Mammary epithelial cell (primary cell): ENCODE results near the gene RGS19.

ENCODE experiments used
- EZH2 ChIP-seq: IDR thresholded peaks from 2 replicates; pipeline ENCODE4 v1.6.1; 2012; ENCODE audit warnings: low read length, inconsistent platforms, borderline replicate concordance
- TF ChIP-seq, protein P1 (sequence below), 2 donors: IDR thresholded peaks in 1 of 2; conservative IDR thresholded peaks in 1 of 2; 2 replicates each; pipeline ENCODE4 v1.5.1; 2011 to 2012; ENCODE audit warnings: inconsistent platforms in 2 of 2, low read length in 2 of 2, mild to moderate bottlenecking in 2 of 2, control low read depth in 1 of 2, low read depth in 1 of 2; ENCODE audit not compliant: insufficient read depth in 1 of 2; ENCODE audit errors: extremely low read depth in 1 of 2

DNA sequence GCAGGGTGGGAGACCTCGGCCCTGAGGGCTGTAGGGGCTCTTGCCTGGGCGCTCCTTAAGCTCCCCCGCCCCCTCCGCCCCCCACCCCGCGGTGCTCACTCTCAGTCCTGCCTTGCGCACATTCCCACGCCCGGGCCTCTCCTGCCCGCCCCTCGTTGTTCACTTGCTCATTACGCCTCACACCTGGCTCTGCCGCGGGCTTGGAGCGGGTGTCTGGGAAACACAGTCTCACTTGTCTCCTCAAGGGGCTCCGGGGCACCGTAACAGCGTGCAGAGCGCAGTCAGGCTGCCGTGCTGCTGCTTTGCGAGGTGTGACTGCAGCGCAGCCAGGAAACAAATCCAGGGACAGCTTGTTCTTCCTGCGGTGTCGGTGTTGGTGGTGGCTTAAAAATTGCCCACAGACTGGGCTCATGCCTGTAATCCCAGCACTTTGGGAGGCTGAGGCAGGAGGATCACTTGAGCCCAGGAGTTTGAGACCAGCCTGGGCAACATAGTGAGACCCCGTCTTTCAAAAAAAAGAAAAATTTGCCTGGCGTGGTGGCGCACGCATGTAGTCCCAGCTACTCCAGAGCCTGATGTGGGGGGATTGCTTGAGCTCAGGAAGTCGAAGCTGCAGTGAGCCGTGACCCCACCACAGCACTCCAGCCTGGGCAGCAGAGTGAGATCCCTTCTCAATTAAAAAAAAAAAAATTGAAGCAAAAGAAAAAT is 23.5 kb upstream of the RGS19 start:
- TF ChIP-seq, protein P1, sequence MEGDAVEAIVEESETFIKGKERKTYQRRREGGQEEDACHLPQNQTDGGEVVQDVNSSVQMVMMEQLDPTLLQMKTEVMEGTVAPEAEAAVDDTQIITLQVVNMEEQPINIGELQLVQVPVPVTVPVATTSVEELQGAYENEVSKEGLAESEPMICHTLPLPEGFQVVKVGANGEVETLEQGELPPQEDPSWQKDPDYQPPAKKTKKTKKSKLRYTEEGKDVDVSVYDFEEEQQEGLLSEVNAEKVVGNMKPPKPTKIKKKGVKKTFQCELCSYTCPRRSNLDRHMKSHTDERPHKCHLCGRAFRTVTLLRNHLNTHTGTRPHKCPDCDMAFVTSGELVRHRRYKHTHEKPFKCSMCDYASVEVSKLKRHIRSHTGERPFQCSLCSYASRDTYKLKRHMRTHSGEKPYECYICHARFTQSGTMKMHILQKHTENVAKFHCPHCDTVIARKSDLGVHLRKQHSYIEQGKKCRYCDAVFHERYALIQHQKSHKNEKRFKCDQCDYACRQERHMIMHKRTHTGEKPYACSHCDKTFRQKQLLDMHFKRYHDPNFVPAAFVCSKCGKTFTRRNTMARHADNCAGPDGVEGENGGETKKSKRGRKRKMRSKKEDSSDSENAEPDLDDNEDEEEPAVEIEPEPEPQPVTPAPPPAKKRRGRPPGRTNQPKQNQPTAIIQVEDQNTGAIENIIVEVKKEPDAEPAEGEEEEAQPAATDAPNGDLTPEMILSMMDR (conservative IDR thresholded peaks at IDR 0.05 in 1 of 2, IDR thresholded peaks at IDR 0.05 in 1 of 2; ENCODE audit: extremely low read depth in 1 of 2, insufficient read depth in 1 of 2, low read depth in 1 of 2, low read length in 2 of 2): no peak
- TF ChIP-seq EZH2: peak; percentile 51
